ENCODE data around the gene EIF1AD.

DNA sequence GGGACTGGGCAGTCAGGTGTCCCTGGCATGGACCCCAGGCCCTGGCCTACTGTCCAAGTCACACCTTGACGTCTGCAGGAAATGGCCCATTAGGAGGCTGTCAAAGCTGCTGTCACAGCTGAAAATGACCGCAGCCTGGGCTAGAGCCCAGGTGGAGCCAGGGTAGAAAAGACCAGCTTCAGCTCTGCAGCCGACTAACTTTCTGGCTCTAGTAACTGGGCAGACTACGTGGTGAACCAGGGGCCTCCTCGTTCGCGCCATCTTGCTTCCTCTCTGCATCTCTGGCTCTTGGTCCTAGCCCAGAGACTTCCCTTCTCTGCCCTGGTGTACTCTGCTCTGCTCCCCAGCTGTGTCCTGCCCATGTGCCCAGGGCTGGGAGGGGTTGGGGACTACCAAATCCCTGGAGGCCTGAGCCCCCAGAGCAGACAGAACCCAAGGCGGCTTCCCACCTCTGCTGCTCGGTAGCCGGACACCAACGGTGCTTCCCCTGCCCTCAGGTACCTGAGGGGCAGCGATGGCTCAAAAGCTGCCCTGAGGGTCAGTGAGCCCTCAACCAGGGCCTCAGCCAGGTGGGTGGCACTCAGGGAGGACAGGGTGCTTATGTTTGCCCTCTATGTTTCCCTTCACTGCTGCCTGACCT is 20.7 kb downstream of the EIF1AD start:
- TF ChIP-seq, protein P1, sequence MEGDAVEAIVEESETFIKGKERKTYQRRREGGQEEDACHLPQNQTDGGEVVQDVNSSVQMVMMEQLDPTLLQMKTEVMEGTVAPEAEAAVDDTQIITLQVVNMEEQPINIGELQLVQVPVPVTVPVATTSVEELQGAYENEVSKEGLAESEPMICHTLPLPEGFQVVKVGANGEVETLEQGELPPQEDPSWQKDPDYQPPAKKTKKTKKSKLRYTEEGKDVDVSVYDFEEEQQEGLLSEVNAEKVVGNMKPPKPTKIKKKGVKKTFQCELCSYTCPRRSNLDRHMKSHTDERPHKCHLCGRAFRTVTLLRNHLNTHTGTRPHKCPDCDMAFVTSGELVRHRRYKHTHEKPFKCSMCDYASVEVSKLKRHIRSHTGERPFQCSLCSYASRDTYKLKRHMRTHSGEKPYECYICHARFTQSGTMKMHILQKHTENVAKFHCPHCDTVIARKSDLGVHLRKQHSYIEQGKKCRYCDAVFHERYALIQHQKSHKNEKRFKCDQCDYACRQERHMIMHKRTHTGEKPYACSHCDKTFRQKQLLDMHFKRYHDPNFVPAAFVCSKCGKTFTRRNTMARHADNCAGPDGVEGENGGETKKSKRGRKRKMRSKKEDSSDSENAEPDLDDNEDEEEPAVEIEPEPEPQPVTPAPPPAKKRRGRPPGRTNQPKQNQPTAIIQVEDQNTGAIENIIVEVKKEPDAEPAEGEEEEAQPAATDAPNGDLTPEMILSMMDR (IDR thresholded peaks at IDR 0.05) = no peak
- no peak for TF ChIP-seq POLR2AphosphoS5 (IDR thresholded peaks at IDR 0.05; ENCODE audit: insufficient read depth in 1 of 2, low read depth in 1 of 2)

All from vagina (tissue), 2 donors.